ENCODE data around the gene TNFRSF14.

The TNFRSF14 gene

DNA sequence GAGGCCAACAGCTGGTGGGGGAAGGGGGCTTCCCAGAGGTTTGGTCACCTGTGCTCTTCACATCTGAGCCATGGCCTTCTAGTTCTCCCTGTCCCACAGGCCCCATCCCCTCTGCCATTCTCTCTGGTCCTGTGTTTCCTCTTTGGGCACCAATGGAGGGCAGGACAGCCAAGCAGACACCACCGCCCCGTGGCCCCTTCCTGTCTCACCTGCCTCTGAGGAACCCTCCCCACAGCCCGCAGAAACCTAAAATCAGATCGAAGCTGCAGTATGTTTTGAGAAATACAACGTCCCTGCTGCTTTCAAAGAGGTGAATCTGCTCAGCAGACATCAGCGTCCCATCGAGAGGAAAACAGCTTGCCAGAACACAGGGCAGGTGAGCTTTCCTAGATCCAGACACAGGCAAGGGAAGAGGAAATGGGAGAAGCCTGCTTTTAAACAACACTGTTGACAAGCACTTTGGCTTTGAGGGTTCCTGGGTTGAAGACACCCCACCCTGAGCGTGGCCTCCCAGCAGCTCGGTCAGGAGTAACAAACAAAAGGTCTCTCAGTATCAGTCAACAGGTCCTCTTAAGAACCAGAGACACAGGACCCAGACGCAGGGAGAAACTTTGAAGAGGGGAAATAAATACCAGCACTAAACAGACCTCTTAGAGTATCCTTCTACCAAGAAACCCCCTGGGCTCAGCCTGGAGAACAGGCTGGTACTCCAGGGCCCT lies 32.1 kb upstream of the TNFRSF14 start:
- no peak overlapping the region for H3K4me3 ChIP-seq (ENCODE audit: low read depth in 1 of 2, low read length in 2 of 2)
- H3K36me3 ChIP-seq (ENCODE audit: insufficient read depth, low read length), result peaks cover 22% of the 10 kb centered on the region
- no peak overlapping the region for H3K9ac ChIP-seq (ENCODE audit: low read length)
- H3K9me3 ChIP-seq (ENCODE audit: low read length), result no peaks in the 10 kb centered on the region
- H3K27me3 ChIP-seq (ENCODE audit: control insufficient read depth in 1 of 2, insufficient read depth in 2 of 2, low read length in 2 of 2), result peaks cover 0 to 20% of the 10 kb centered on the region in 2 donors
- H3K4me1 ChIP-seq (ENCODE audit: insufficient read depth, low read length), result peaks cover 33% of the 10 kb centered on the region
- H3K27ac ChIP-seq (ENCODE audit: low read depth, low read length), result no peak overlapping the region

- Histone ChIP-seq H3K27me3 (ENCODE audit: control insufficient read depth in 1 of 2, insufficient read depth in 2 of 2, low read length in 2 of 2) (peaks cover 1 to 30% of the 10 kb centered on the region in 2 donors), H3K9me3 (ENCODE audit: low read length) (no peaks in the 10 kb centered on the region), H3K4me3 (ENCODE audit: low read depth in 1 of 2, low read length in 2 of 2) (peak overlapping the region; percentile 83 to 89), H3K36me3 (ENCODE audit: insufficient read depth, low read length) (peaks cover 10% of the 10 kb centered on the region), H3K27ac (ENCODE audit: low read depth, low read length) (peak overlapping the region; percentile 66), H3K9ac (ENCODE audit: low read length) (peak overlapping the region; percentile 50), H3K4me1 (ENCODE audit: insufficient read depth, low read length) (peaks cover 35% of the 10 kb centered on the region)
These were observed 30.6 kb upstream of the TNFRSF14 start for GRCh38 chr1:2525572-2525919.

DNA sequence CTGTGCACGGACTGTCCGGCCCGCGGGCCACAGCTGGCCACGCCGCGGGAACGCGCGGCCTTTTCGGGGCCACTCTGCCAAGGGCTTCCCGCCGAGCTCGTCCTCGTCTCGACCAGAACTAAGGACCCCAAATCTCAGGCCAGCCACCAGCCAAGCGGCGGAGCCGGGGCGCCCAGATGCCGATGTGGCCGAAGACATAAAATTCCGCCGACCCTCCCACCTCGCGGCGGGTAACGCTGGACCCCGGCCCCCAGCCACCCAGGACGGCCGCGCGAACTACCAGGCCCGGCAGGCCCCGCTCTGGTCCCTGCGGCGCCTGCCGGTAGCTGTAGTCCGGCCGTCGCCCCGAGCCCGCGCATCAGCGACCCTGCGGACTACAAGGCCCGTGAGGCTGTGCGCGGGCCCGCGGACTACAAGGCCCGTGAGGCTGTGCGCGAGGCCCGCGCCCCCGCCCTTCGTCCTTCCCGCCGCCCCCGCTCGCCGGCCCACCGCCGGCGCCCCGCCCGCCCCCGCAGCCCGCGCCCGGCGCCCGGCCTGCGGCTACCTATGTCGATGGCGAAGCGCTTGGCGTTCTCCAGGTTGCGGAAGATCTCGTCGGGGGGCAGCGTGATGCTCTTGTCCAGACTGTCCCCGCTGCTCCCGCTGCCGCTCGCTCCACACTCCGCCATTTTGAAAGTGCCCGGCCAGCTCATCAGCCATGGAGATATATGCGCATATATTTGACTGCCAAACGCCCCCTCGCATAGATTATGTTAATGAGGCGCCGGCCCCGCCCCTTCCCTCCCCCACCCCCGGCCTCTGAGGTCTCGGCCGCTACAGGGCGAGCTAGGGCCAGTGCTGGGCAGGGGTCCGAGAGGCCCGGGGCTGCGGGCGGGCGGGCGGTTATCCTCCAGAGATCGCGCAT lies 30.0 kb upstream of the TNFRSF14 start, which contains the start of gene PANK4:
Gene PANK4, minus strand, starts transcription at position 677 of the 904 bp plus-strand sequence. Its CDS starts 9 bp downstream, at position 668.
- H3K9me3 ChIP-seq (ENCODE audit: low read length), result no peaks in the 10 kb centered on the region
- peaks cover 8 to 37% of the 10 kb centered on the region in 2 donors for H3K27me3 ChIP-seq (ENCODE audit: control insufficient read depth in 1 of 2, insufficient read depth in 2 of 2, low read length in 2 of 2)
- peak within 1 kb of the TSS; percentile 50 for H3K9ac ChIP-seq (ENCODE audit: low read length)
- H3K4me1 ChIP-seq (ENCODE audit: insufficient read depth, low read length), result peaks cover 42% of the 10 kb centered on the region
- peaks cover 4% of the 10 kb centered on the region for H3K36me3 ChIP-seq (ENCODE audit: insufficient read depth, low read length)
- peak within 1 kb of the TSS; percentile 83 to 89 for H3K4me3 ChIP-seq (ENCODE audit: low read depth in 1 of 2, low read length in 2 of 2)
- H3K27ac ChIP-seq (ENCODE audit: low read depth, low read length), result peak within 1 kb of the TSS; percentile 66

- peaks cover 11 to 45% of the 10 kb centered on the region in 2 donors for H3K27me3 ChIP-seq (ENCODE audit: control insufficient read depth in 1 of 2, insufficient read depth in 2 of 2, low read length in 2 of 2)
- H3K27ac ChIP-seq (ENCODE audit: low read depth, low read length), result no peak overlapping the region
- no peak overlapping the region for H3K9ac ChIP-seq (ENCODE audit: low read length)
These were observed 29.2 kb upstream of the TNFRSF14 start for GRCh38 chr1:2526824-2527555.

DNA sequence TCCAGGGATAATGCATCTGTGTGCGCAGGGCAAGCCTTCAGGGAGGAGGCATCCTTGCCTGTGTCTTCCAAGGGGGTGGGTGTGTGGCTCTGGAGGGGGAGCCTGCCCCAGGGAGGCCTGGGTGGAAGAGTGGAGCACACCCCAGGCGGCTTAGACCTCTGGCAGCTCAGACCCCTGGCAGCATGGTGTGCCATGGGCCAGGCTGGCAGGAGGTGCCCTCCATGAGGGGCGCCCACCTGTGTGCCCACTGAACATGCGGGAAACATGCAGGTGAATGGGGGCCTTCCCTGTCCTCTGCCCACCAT lies 28.7 kb upstream of the TNFRSF14 start:
- H3K4me3 ChIP-seq (ENCODE audit: low read depth in 1 of 2, low read length in 2 of 2), result no peak overlapping the region
- H3K36me3 ChIP-seq (ENCODE audit: insufficient read depth, low read length), result no peaks in the 10 kb centered on the region
- peaks cover 45% of the 10 kb centered on the region for H3K4me1 ChIP-seq (ENCODE audit: insufficient read depth, low read length)
- H3K27me3 ChIP-seq (ENCODE audit: control insufficient read depth in 1 of 2, insufficient read depth in 2 of 2, low read length in 2 of 2), result peaks cover 11 to 50% of the 10 kb centered on the region in 2 donors
- H3K9ac ChIP-seq (ENCODE audit: low read length), result no peak overlapping the region
- no peak overlapping the region for H3K27ac ChIP-seq (ENCODE audit: low read depth, low read length)
- H3K9me3 ChIP-seq (ENCODE audit: low read length), result no peaks in the 10 kb centered on the region

More at GRCh38 chr1:2526824-2527555, 29.2 kb upstream of the TNFRSF14 start:
- Histone ChIP-seq H3K9me3 (ENCODE audit: low read length) (no peaks in the 10 kb centered on the region), H3K4me3 (ENCODE audit: low read depth in 1 of 2, low read length in 2 of 2) (peak overlapping the region in 1 of 2 donors; percentile 33), H3K4me1 (ENCODE audit: insufficient read depth, low read length) (peaks cover 45% of the 10 kb centered on the region), H3K36me3 (ENCODE audit: insufficient read depth, low read length) (no peaks in the 10 kb centered on the region)

- Histone ChIP-seq H3K4me1 (ENCODE audit: insufficient read depth, low read length) (peaks cover 44% of the 10 kb centered on the region), H3K9me3 (ENCODE audit: low read length) (no peaks in the 10 kb centered on the region), H3K9ac (ENCODE audit: low read length) (no peak overlapping the region), H3K27me3 (ENCODE audit: control insufficient read depth in 1 of 2, insufficient read depth in 2 of 2, low read length in 2 of 2) (peaks cover 15 to 55% of the 10 kb centered on the region in 2 donors), H3K36me3 (ENCODE audit: insufficient read depth, low read length) (no peaks in the 10 kb centered on the region), H3K4me3 (ENCODE audit: low read depth in 1 of 2, low read length in 2 of 2) (no peak overlapping the region), H3K27ac (ENCODE audit: low read depth, low read length) (no peak overlapping the region)
These were observed 28.2 kb upstream of the TNFRSF14 start for GRCh38 chr1:2528016-2528415.

DNA sequence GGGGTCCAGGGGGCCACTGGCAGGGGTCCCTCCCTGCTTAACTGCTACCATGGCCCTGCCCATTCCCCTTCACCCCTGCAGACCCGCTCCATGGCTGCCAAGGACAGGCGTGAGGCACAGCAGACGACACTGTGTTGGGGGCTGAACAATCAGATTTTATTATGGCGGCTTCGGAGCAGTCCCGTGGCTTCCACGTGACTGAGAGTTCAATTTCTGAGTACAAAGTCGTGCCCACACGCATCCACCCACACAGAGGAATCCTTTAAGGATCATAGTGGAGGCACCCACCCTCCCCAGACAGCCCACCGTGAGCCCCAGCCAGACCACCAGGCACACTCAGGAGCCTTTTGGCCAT lies 27.6 kb upstream of the TNFRSF14 start:
- Histone ChIP-seq H3K36me3 (ENCODE audit: insufficient read depth, low read length) (no peaks in the 10 kb centered on the region), H3K4me3 (ENCODE audit: low read depth in 1 of 2, low read length in 2 of 2) (no peak overlapping the region), H3K9me3 (ENCODE audit: low read length) (no peaks in the 10 kb centered on the region), H3K27ac (ENCODE audit: low read depth, low read length) (no peak overlapping the region), H3K4me1 (ENCODE audit: insufficient read depth, low read length) (peaks cover 38% of the 10 kb centered on the region), H3K27me3 (ENCODE audit: control insufficient read depth in 1 of 2, insufficient read depth in 2 of 2, low read length in 2 of 2) (peaks cover 21 to 61% of the 10 kb centered on the region in 2 donors), H3K9ac (ENCODE audit: low read length) (no peak overlapping the region)

DNA sequence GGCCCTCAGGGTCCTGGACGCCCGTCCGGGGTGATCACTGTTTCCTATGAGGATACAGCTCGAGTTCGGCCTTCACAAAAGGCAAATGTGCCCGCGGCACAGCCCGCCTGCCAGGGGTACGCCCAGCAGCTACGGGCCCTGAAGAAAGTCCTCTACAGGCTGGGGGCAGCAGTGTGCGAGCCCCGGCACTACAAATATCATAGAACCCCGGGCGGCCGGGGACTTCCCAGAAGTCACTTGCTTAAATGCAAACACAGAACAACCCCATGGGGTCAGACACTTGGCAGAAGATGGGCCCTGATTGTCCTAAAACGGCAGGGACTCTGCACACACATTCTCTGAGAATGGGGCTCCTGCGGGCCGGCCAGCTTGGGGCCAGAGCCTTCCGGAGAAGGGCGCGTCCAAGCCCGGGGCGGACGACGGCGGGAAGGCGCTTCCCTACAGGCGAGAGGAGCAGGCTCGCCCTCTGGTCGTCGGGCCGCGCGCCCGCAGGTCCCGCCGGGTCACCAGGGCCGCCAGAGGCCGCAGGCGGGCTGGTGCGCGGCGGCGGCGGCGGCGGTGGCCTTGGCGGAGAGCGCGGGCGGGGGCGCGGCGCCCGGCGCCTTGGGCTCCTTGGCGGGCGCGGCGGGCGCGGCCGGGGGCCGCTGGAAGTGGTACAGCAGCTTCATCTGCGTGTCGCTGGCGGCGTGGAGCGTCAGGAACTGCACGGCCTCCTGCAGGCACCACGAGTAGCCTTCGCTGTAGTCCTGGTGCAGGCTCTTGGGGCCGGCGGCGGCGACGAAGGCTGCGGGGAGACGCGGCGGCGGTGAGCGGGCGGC lies 27.0 kb upstream of the TNFRSF14 start:
- peaks cover 21 to 66% of the 10 kb centered on the region in 2 donors for H3K27me3 ChIP-seq (ENCODE audit: control insufficient read depth in 1 of 2, insufficient read depth in 2 of 2, low read length in 2 of 2)
- no peak overlapping the region for H3K4me3 ChIP-seq (ENCODE audit: low read depth in 1 of 2, low read length in 2 of 2)
- H3K4me1 ChIP-seq (ENCODE audit: insufficient read depth, low read length), result peaks cover 33% of the 10 kb centered on the region
- H3K27ac ChIP-seq (ENCODE audit: low read depth, low read length), result no peak overlapping the region
- H3K36me3 ChIP-seq (ENCODE audit: insufficient read depth, low read length), result no peaks in the 10 kb centered on the region
- H3K9ac ChIP-seq (ENCODE audit: low read length), result no peak overlapping the region
- no peaks in the 10 kb centered on the region for H3K9me3 ChIP-seq (ENCODE audit: low read length)

GRCh38 chr1:2529784-2530512 lies 26.2 kb upstream of the TNFRSF14 start, which contains the start of gene HES5:
HES5 (minus strand) TSS chr1:2530263; CDS start chr1:2530164, 99 bp downstream.
- Histone ChIP-seq H3K27ac (ENCODE audit: low read depth, low read length) (no peak within 1 kb of the TSS), H3K4me1 (ENCODE audit: insufficient read depth, low read length) (peaks cover 25% of the 10 kb centered on the region), H3K9ac (ENCODE audit: low read length) (no peak within 1 kb of the TSS), H3K4me3 (ENCODE audit: low read depth in 1 of 2, low read length in 2 of 2) (no peak within 1 kb of the TSS), H3K36me3 (ENCODE audit: insufficient read depth, low read length) (no peaks in the 10 kb centered on the region), H3K27me3 (ENCODE audit: control insufficient read depth in 1 of 2, insufficient read depth in 2 of 2, low read length in 2 of 2) (peaks cover 25 to 73% of the 10 kb centered on the region in 2 donors), H3K9me3 (ENCODE audit: low read length) (no peaks in the 10 kb centered on the region)

Measured in muscle layer of colon (tissue), 2 donors.